Daoy (cell line): Measurements from ENCODE around the gene GPR37. TPM values are rescaled to one million over a fixed set of nuclear protein-coding genes. Genes with fewer than 3 reads are reported as not detected.

Experiments
- DNase-seq: peaks from one replicate; pipeline ENCODE4 v3.0.0-alpha.2; 2015; ENCODE audit warnings: low read depth
- total RNA-seq: library from RNA; depleted of rRNA; stranded (reverse); fragments of >200 nt; shearing (Covaris generic); gene quantifications from 2 replicates; pipeline ENCODE4 v1.2.3, GENCODE V29; 2014

GPR37 gene
- total RNA-seq, 1 experiment from 2014 or later: 1.5 TPM

- no peak for DNase-seq
These were observed 14.5 kb upstream of the GPR37 start for GRCh38 chr7:124780056-124780455.

DNA sequence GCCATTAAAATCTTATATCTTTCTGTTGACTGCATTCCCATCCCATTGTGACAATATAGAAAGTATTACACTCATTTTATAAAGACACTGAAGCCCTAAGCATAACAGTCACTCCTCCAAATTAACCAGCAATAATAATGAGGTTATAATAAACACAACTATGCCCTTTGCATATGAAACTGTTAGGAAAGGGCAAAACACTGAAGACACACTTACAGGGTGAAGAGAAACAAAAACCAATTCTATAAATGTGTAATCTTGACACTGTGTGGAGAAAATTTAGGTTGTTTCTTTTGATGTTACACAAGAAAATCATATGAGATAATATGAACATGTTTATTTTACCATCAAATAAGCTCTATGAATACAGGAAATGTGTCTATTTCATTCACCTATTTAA is 14.0 kb upstream of the GPR37 start:
- DNase-seq: no peak

- no peak for DNase-seq
These were observed 13.6 kb upstream of the GPR37 start for GRCh38 chr7:124779194-124779593.

DNA sequence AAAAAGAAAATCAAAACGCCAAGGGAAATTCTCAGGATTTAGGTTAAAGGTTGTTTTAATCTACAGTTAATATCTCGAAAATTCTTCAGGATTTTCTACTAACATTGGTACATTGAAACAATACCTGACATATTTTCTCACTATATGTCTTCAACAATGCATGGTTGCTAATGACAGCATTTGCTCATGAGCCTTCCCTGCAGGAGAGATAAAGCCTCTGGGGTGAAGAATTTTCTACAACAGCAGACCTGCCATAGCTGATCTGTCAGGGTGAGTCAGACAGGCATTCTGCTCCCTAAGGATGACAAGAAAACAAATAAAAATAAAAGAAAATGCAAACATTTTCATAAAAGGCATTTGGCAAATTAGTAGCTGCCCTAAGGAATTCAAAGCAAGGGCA is 11.7 kb upstream of the GPR37 start:
- no peak for DNase-seq

- no peak for DNase-seq
These were observed 10.6 kb upstream of the GPR37 start for GRCh38 chr7:124776153-124776552.

DNA sequence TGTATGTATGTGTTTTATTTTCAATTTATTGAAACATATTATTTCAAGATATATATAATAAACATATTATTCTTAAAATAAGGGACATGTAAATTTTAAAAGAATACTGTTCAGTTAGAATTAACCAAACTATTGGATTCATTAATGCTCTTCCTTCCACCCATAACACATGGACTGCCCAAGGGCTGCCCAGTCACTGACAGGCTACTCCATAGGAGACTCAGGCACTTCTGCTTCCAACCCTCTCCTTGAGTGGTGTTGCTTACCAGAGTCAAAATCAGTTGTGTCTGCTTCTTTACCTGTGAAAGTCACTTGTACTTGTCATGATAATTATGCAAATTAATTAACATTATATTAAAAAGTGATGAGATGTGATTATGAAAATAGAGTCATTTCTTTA is 9.8 kb upstream of the GPR37 start:
- DNase-seq: no peak

DNA sequence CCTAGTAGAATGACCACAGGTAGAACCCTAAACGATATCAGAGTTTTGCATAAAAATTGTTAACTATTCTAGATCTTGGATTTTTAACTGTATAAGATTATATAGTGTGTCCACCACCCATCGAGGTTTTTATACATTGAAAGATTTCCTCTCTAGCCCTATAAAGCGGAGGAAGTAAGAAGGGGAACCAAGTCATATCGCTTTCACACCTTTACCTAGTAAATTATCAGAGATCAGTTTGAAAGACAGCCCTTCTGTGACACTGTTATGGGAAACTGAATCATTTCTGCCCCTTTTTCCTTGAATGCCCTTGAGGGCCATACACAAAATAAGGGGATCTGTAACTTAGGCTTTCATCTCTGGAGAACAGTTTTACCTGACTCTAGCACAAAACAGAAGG is 8.3 kb upstream of the GPR37 start:
- DNase-seq: no peak

- no peak for DNase-seq
These were observed 7.7 kb upstream of the GPR37 start for GRCh38 chr7:124773339-124773738.

DNA sequence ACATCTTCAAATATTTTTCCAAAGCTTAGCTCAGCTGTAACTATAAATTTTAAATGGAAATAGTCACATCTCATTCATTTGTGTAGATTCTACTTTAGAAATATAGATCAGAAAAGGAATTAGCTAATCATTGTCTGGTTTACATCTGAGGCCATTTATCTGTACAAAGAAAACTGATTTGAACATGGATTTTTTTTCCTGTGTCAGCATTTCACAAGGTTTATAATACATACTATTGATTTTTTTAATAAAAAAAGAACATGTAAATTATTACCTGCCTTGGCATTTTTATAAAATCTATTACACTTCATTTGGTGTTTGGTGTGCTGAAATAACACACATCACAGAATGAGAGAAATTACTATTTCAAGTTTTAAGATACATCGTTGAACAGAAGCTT is 3.5 kb upstream of the GPR37 start:
- no peak for DNase-seq

- no peak for DNase-seq
These were observed 2.9 kb upstream of the GPR37 start for GRCh38 chr7:124768525-124768924.

DNA sequence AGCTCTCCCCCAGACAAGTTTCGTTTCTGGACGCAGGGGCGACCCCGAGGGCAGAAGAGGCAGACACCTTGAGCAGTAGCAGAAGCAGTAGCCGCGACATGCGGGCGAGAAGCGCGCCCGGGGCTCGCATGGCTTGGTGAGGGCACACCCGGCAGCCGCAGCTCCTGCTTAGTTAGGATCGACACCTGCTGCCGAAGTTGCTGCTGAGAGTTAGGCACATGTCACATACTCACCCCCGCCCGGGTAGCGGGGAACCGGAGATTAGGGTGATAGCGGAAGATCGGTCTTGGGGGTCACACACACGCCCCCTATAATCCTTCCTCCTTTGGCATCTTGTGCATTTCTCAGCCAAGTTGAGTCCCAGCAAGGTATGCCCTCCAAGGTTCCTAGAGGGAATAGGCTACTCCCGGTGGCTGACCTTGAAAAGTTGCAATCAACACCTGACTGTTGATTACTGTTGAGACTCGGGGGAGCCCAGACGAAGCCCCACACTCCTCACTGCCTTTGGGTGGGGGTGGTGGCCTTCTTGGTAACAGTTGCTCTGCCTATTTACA is 668 bp downstream of the GPR37 start:
- DNase-seq: peak; percentile 42

GRCh38 chr7:124764051-124764846 is 1.3 kb downstream of the GPR37 start:
- DNase-seq: no peak

- DNase-seq: no peak
These were observed 2.9 kb downstream of the GPR37 start for GRCh38 chr7:124762611-124763143.

DNA sequence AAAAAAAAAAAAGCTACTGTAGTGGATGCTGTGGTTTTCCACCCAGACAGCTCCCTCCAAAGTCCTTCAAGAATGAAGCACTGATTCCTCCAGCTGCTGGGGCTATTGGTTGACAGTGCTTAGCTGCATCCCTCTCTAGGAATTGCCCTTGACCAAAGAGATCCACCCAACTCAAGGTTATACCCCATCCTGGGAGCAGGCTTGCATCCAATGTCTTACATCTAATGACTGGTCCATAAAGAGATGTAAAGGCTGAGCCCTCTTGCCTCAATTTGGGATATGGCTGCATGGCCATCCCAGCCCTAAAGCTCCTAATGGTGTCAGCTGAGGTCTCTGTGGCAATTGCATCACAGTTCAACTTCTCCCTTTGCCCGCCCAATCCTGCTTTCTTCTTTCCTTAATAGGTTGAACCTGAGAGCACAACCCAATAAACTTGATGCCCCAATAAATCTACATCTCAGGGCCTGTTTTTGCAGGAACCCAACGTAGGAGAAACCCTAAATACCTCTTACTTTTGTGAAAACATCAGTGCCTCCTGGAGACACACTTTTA is 4.4 kb downstream of the GPR37 start:
- DNase-seq: no peak

DNA sequence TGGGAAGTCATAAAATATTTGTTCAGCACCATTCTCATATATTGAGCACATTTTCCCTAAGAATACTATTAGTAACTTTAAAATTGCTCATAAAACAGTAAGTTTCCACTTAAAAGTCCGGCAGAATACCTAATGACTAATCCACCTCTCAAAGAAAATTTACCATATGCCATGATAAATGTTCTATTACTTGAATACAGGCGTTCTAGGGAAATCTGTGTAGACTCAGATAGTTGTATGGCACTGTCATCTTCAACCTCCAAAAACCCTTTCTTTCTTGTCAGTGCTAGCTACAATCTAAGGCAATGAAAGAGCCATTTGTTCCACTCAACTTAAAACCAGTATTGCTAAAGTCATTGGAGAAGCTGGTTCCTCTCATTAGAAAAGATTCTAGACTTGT is 7.3 kb downstream of the GPR37 start:
- no peak for DNase-seq

DNA sequence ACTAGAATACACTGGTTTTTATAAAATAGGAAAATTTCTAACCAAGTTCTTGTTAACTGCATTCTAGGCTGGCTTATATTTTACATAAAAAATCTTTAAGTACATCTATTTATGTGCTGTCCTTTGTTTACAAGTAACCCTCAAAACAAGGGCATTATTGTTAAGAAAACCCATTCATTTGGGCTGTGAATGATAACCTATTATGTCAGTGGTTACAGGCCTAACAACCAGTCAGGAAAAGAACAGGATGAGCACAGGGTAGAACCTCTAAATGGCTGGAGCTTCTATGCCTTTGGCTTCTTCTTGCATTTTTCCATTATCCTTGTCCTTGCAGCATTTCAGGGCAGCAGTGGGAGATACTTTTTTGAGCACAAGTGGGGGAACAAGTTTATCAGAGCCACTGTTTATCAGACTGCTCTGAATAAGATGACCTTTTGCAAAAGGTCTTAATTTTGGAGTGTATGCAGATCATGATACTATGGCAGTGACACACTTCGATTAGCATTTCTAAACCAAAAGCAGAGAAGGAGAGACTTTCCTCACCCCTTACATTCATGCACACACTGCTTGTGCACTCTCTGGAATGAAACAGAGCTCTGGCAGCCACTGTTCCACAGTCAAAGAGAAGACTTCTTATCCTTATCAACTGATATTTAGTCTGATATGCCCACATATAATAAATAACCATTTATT is 10.9 kb downstream of the GPR37 start:
- DNase-seq: no peak

GRCh38 chr7:124752310-124752709 is 13.3 kb downstream of the GPR37 start:
- no peak for DNase-seq

- no peak for DNase-seq
These were observed 14.6 kb downstream of the GPR37 start for GRCh38 chr7:124751027-124751426.

GRCh38 chr7:124747072-124747471 is 18.5 kb downstream of the GPR37 start:
- no peak for DNase-seq

GRCh38 chr7:124738639-124739038 is 27.0 kb downstream of the GPR37 start:
- DNase-seq: no peak

- no peak for DNase-seq
These were observed 27.8 kb downstream of the GPR37 start for GRCh38 chr7:124737760-124738300.

- DNase-seq: no peak
These were observed 37.0 kb downstream of the GPR37 start for GRCh38 chr7:124728610-124729009.
